Gastroesophageal sphincter (tissue), 4 donors: Measurements from ENCODE around the gene RRP7A. TPM values are rescaled to one million over a fixed set of nuclear protein-coding genes. Genes with fewer than 3 reads are reported as not detected.

Experiments used
- ATAC-seq: fragments of 150-250 bp; one replicate; pipeline ENCODE4 v1.9.1; 2016; ENCODE audit warnings: mild to moderate bottlenecking, moderate library complexity
- H3K27ac ChIP-seq, 4 donors: fragments of 200-600 bp; sonication (generic) in 3 of 4; 1 replicate in 3 of 4; 2 replicates in 1 of 4; pipeline ENCODE4 v1.5.1; 2016 to 2019
- H3K27me3 ChIP-seq: fragments of 200-600 bp; sonication (generic); one replicate; pipeline ENCODE4 v1.5.1; 2019
- H3K36me3 ChIP-seq, 2 donors: fragments of 200-600 bp; sonication (generic); one replicate each; pipeline ENCODE4 v1.5.1; 2019; ENCODE audit warnings: control low read depth in 1 of 2
- H3K4me1 ChIP-seq, 3 donors: fragments of 200-600 bp; sonication (generic); 1 replicate in 2 of 3; 2 replicates in 1 of 3; pipeline ENCODE4 v1.5.1; 2016 to 2019; ENCODE audit warnings: control low read depth in 2 of 3
- H3K4me3 ChIP-seq, 2 donors: fragments of 200-600 bp; sonication (generic); one replicate each; pipeline ENCODE4 v1.5.1; 2019; ENCODE audit warnings: mild to moderate bottlenecking in 1 of 2, moderate library complexity in 1 of 2
- H3K9me3 ChIP-seq, 3 donors: fragments of 200-600 bp; sonication (generic); one replicate each; pipeline ENCODE4 v1.5.1; 2017 to 2019; ENCODE audit warnings: control low read depth in 2 of 3
- CTCF ChIP-seq, 4 experiments: fragments of 200-600 bp in 2 of 4; fragments of 450-650 bp in 2 of 4; sonication (generic) in 1 of 4; IDR thresholded peaks; one replicate each; pipeline ENCODE4 v1.5.1; 2017 to 2019; ENCODE audit warnings: antibody characterized with exemption in 4 of 4, mild to moderate bottlenecking in 2 of 4, moderate library complexity in 2 of 4
- EP300 ChIP-seq: sonication (generic); formaldehyde crosslinking; IDR thresholded peaks from one replicate; pipeline ENCODE4 v1.6.1; 2017; ENCODE audit warnings: antibody characterized with exemption, mild to moderate bottlenecking
- POLR2A ChIP-seq, 2 donors: fragments of 450-650 bp; IDR thresholded peaks; one replicate each; pipeline ENCODE4 v1.6.1; 2017; ENCODE audit warnings: antibody characterized with exemption in 2 of 2, mild to moderate bottlenecking in 2 of 2, moderate library complexity in 1 of 2
- POLR2AphosphoS5 ChIP-seq: sonication (generic); formaldehyde crosslinking; IDR thresholded peaks from one replicate; pipeline ENCODE4 v1.6.1; 2017; ENCODE audit warnings: antibody characterized with exemption
- WGBS, 2 donors: methylation state at CpG; one replicate each; pipeline ENCODE4 v1.1.5; 2018; ENCODE audit warnings: low coverage in 1 of 2; 5-methylcytosine and 5-hydroxymethylcytosine counted together
- total RNA-seq, 4 donors: library from RNA; depleted of rRNA; stranded (reverse); fragments of >200 nt; gene quantifications; one replicate each; pipeline ENCODE4 v1.1.0, GENCODE V29; 2016

Gene RRP7A
- total RNA-seq, 4 donors from 2014 or later = 21.3 to 36.9 (median 29.1) TPM

DNA sequence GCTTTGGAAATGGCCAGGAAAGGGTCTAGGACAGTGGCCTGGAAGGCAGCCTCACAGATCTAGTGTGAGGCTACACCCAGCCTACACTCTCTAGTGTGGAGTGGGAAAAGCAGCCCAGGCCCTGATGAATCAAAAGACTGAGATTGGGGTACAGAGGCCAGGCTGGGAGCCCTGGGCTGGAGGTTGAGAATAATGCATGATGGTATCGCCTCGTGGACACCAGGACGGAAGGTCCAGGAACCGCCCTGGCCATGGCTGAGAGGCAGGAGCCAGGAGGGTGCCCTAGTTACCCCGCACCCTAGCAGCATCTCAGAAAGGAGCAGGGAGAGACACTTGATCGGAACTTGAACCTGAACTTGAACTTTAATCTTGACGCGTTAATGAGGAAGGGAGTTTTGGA is 46.9 kb downstream of the RRP7A start:
- Histone ChIP-seq H3K9me3 (no peaks in the 10 kb centered on the region), H3K27ac (no peak overlapping the region), H3K27me3 (no peaks in the 10 kb centered on the region), H3K4me1 (no peaks in the 10 kb centered on the region), H3K36me3 (no peaks in the 10 kb centered on the region), H3K4me3 (no peak overlapping the region)
- TF ChIP-seq EP300 (no peak), POLR2A (IDR thresholded peaks at IDR 0.05) (no peak), CTCF (IDR thresholded peaks at IDR 0.05) (no peak), POLR2AphosphoS5 (no peak)
- ATAC-seq = no peak
- WGBS, 2 donors = 90 to 93% methylated on average over 2 to 6 of the region's 8 CpGs

GRCh38 chr22:42471441-42471840 is 48.2 kb downstream of the RRP7A start:
- no peak overlapping the region for H3K4me3 ChIP-seq
- ATAC-seq = no peak

GRCh38 chr22:42470366-42471082 is 49.1 kb downstream of the RRP7A start:
- no peaks in the 10 kb centered on the region for H3K4me1 ChIP-seq
- no peak for ATAC-seq
- no peaks in the 10 kb centered on the region for H3K27me3 ChIP-seq
- WGBS, 2 donors = 34 to 57% methylated on average over 4 of the region's 4 CpGs
- TF ChIP-seq EP300 (no peak), CTCF (IDR thresholded peaks at IDR 0.05) (no peak), POLR2A (IDR thresholded peaks at IDR 0.05) (no peak), POLR2AphosphoS5 (no peak)
- H3K4me3 ChIP-seq = no peak overlapping the region
- no peak overlapping the region for H3K27ac ChIP-seq
- H3K9me3 ChIP-seq = no peaks in the 10 kb centered on the region
- no peaks in the 10 kb centered on the region for H3K36me3 ChIP-seq

More at GRCh38 chr22:42471441-42471840, 48.2 kb downstream of the RRP7A start:
- Histone ChIP-seq H3K9me3 (no peaks in the 10 kb centered on the region), H3K27ac (no peak overlapping the region), H3K4me1 (no peaks in the 10 kb centered on the region), H3K27me3 (no peaks in the 10 kb centered on the region), H3K36me3 (no peaks in the 10 kb centered on the region)
- TF ChIP-seq POLR2A (IDR thresholded peaks at IDR 0.05) (no peak), POLR2AphosphoS5 (no peak), EP300 (no peak), CTCF (IDR thresholded peaks at IDR 0.05) (no peak)
- WGBS, 2 donors = 100% methylated on average over 1 of the region's 1 CpG

DNA sequence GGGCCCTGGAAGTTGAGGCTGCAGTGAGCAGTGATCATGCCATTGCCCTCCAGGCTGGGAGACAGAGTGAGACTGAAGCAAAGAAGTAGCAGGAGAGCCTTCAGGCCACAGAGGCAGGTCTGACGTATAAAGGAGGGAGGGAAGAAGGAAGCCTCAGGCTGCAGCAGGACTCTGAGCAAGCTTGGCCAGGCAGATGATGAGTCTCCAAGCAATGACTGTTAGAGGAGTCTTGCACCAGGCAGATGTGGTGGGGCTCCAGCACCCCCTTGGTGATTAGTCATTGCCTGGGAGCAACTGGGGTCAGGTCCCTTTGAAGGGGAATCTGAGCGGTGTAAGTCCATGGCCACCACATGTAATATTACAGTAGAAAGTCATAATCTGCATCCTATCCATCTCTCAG is 50.8 kb downstream of the RRP7A start:
- no peak overlapping the region for H3K4me3 ChIP-seq
- TF ChIP-seq CTCF (IDR thresholded peaks at IDR 0.05) = no peak
- H3K27ac ChIP-seq = no peak overlapping the region
- WGBS, 2 donors = 63% methylated on average over 1 of the region's 2 CpGs; no CpG with 5 or more reads in 1 of the 2 donors
- no peaks in the 10 kb centered on the region for H3K27me3 ChIP-seq
- no peaks in the 10 kb centered on the region for H3K36me3 ChIP-seq
- no peak for ATAC-seq
- no peaks in the 10 kb centered on the region for H3K9me3 ChIP-seq
- no peaks in the 10 kb centered on the region for H3K4me1 ChIP-seq

- Histone ChIP-seq H3K27me3 (peaks cover 64% of the 10 kb centered on the region), H3K36me3 (no peaks in the 10 kb centered on the region), H3K4me3 (no peak overlapping the region), H3K9me3 (no peaks in the 10 kb centered on the region), H3K4me1 (no peaks in the 10 kb centered on the region), H3K27ac (no peak overlapping the region)
- no peak for TF ChIP-seq POLR2A (IDR thresholded peaks at IDR 0.05)
- TF ChIP-seq CTCF (IDR thresholded peaks at IDR 0.05) = no peak
- no peak for TF ChIP-seq EP300
- TF ChIP-seq POLR2AphosphoS5 = no peak
- ATAC-seq = no peak
- 18 to 22% methylated on average over 1 of the region's 1 CpG for WGBS, 2 donors
These were observed 57.6 kb downstream of the RRP7A start for GRCh38 chr22:42462016-42462415.
